ENCODE data around the gene ZDHHC4.

The ZDHHC4 gene

GRCh38 chr7:6533893-6534495, 43.3 kb upstream of the ZDHHC4 start:
- no peak for TF ChIP-seq CTCF (conservative IDR thresholded peaks at IDR 0.05)
- H3K27ac ChIP-seq = no peak overlapping the region

GRCh38 chr7:6536262-6537260, 40.7 kb upstream of the ZDHHC4 start:
- TF ChIP-seq CTCF (conservative IDR thresholded peaks at IDR 0.05) = no peak
- no peak overlapping the region for H3K27ac ChIP-seq

GRCh38 chr7:6542368-6542767, 34.9 kb upstream of the ZDHHC4 start:
- no peak overlapping the region for H3K27ac ChIP-seq
- TF ChIP-seq CTCF (conservative IDR thresholded peaks at IDR 0.05) = no peak

GRCh38 chr7:6545398-6546126, 31.7 kb upstream of the ZDHHC4 start:
- no peak for TF ChIP-seq CTCF (conservative IDR thresholded peaks at IDR 0.05)
- H3K27ac ChIP-seq = no peak overlapping the region

GRCh38 chr7:6546498-6547251, 30.6 kb upstream of the ZDHHC4 start:
- TF ChIP-seq CTCF (conservative IDR thresholded peaks at IDR 0.05) = no peak

GRCh38 chr7:6547400-6547799, 29.9 kb upstream of the ZDHHC4 start:
- no peak overlapping the region for H3K27ac ChIP-seq
- TF ChIP-seq CTCF (conservative IDR thresholded peaks at IDR 0.05) = no peak

More at GRCh38 chr7:6546498-6547251, 30.6 kb upstream of the ZDHHC4 start:
- H3K27ac ChIP-seq = no peak overlapping the region

Data from VCaP (cell line).